ENCODE measurements around the gene KCTD16.

DNA sequence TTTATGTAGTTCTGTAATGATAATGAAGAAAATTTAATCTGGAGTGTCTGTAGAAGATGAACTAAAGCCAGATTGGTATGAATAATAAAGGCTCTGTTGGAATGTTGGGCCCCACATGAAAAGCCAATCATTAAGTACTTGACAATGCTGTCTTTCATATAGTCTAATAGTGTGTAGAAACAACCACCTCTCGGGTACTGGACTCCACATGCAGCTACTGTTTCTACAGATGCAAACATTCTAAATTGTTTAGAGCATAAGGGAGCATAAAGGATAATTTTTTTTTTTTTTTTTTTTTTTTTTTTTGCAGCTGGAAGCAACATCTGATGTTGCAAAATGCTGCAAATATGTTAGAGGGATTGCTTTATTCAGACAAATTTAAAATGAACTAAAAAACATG is 354.3 kb downstream of the KCTD16 start:
- TF ChIP-seq POLR2A (IDR thresholded peaks at IDR 0.05) (no peak), POLR2AphosphoS5 (IDR thresholded peaks at IDR 0.05) (no peak)
- TF ChIP-seq, protein P1, sequence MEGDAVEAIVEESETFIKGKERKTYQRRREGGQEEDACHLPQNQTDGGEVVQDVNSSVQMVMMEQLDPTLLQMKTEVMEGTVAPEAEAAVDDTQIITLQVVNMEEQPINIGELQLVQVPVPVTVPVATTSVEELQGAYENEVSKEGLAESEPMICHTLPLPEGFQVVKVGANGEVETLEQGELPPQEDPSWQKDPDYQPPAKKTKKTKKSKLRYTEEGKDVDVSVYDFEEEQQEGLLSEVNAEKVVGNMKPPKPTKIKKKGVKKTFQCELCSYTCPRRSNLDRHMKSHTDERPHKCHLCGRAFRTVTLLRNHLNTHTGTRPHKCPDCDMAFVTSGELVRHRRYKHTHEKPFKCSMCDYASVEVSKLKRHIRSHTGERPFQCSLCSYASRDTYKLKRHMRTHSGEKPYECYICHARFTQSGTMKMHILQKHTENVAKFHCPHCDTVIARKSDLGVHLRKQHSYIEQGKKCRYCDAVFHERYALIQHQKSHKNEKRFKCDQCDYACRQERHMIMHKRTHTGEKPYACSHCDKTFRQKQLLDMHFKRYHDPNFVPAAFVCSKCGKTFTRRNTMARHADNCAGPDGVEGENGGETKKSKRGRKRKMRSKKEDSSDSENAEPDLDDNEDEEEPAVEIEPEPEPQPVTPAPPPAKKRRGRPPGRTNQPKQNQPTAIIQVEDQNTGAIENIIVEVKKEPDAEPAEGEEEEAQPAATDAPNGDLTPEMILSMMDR (IDR thresholded peaks at IDR 0.05), result no peak

All from prostate gland (tissue), 2 donors.